ENCODE data around the gene AFF2. TPM values are rescaled to one million over a fixed set of nuclear protein-coding genes. Genes with fewer than 3 reads are reported as not detected.

The AFF2 gene
- total RNA-seq, 1 donor from 2014 or later: under 0.01 TPM

GRCh38 chrX:148856505-148856904 lies 356.1 kb downstream of the AFF2 start:
- DNase-seq (ENCODE audit: low read depth): no peak
- Histone ChIP-seq H3K36me3 (ENCODE audit: control insufficient read depth, insufficient read depth, low read length) (no peaks in the 10 kb centered on the region), H3K27me3 (ENCODE audit: control insufficient read depth, insufficient read depth, low read length) (no peaks in the 10 kb centered on the region), H3K4me3 (ENCODE audit: low read depth, low read length) (no peak overlapping the region)
- no peak for TF ChIP-seq CTCF (IDR thresholded peaks at IDR 0.05; ENCODE audit: insufficient read depth, low read length, severe bottlenecking)
- no peak for FAIRE-seq

- FAIRE-seq (no peak), DNase-seq (ENCODE audit: low read depth) (no peak)
- TF ChIP-seq CTCF (IDR thresholded peaks at IDR 0.05; ENCODE audit: insufficient read depth, low read length, severe bottlenecking): no peak
- Histone ChIP-seq H3K36me3 (ENCODE audit: control insufficient read depth, insufficient read depth, low read length) (no peaks in the 10 kb centered on the region), H3K4me3 (ENCODE audit: low read depth, low read length) (no peak overlapping the region), H3K27me3 (ENCODE audit: control insufficient read depth, insufficient read depth, low read length) (no peaks in the 10 kb centered on the region)
Observed at GRCh38 chrX:148865277-148866210, 365.1 kb downstream of the AFF2 start.

- DNase-seq (ENCODE audit: low read depth) (peak; percentile 73), FAIRE-seq (no peak)
- TF ChIP-seq CTCF (IDR thresholded peaks at IDR 0.05; ENCODE audit: insufficient read depth, low read length, severe bottlenecking): no peak
- Histone ChIP-seq H3K27me3 (ENCODE audit: control insufficient read depth, insufficient read depth, low read length) (no peaks in the 10 kb centered on the region), H3K4me3 (ENCODE audit: low read depth, low read length) (no peak overlapping the region), H3K36me3 (ENCODE audit: control insufficient read depth, insufficient read depth, low read length) (no peaks in the 10 kb centered on the region)
Observed at GRCh38 chrX:148867596-148867995, 367.2 kb downstream of the AFF2 start.

GRCh38 chrX:148871422-148872160 lies 371.2 kb downstream of the AFF2 start:
- TF ChIP-seq CTCF (IDR thresholded peaks at IDR 0.05; ENCODE audit: insufficient read depth, low read length, severe bottlenecking): no peak
- H3K4me3 ChIP-seq (ENCODE audit: low read depth, low read length): no peak overlapping the region
- peak; percentile 25 for DNase-seq (ENCODE audit: low read depth)
- H3K27me3 ChIP-seq (ENCODE audit: control insufficient read depth, insufficient read depth, low read length): no peaks in the 10 kb centered on the region
- no peaks in the 10 kb centered on the region for H3K36me3 ChIP-seq (ENCODE audit: control insufficient read depth, insufficient read depth, low read length)
- no peak for FAIRE-seq

GRCh38 chrX:148872161-148872535 lies 371.7 kb downstream of the AFF2 start:
- FAIRE-seq: no peak
- DNase-seq (ENCODE audit: low read depth): no peak
- Histone ChIP-seq H3K27me3 (ENCODE audit: control insufficient read depth, insufficient read depth, low read length) (no peaks in the 10 kb centered on the region), H3K4me3 (ENCODE audit: low read depth, low read length) (no peak overlapping the region), H3K36me3 (ENCODE audit: control insufficient read depth, insufficient read depth, low read length) (no peaks in the 10 kb centered on the region)
- TF ChIP-seq CTCF (IDR thresholded peaks at IDR 0.05; ENCODE audit: insufficient read depth, low read length, severe bottlenecking): no peak
